Astrocyte of the cerebellum (primary cell): ENCODE measurements around the gene TXNDC8.

Experiments used
- DNase-seq: peaks from one replicate; pipeline ENCODE4 v3.0.0-alpha.2; 2011; ENCODE audit warnings: low read depth
- H3K4me3 ChIP-seq: 2 replicates; pipeline ENCODE4 v1.5.1; 2011; ENCODE audit warnings: mild to moderate bottlenecking, low read depth, low read length, moderate library complexity
- CTCF ChIP-seq: IDR thresholded peaks from 2 replicates; pipeline ENCODE4 v1.5.1; 2012; ENCODE audit warnings: low read length, low read depth, moderate library complexity, mild to moderate bottlenecking; ENCODE audit errors: missing control alignments
- in situ Hi-C: cut with HindIII; loops from 2 replicates; pipeline ENCODE4 v1.10.0; 2017; ENCODE audit warnings: low sequenced_read_pairs

Gene TXNDC8

GRCh38 chr9:110357505-110357904 is 19.8 kb upstream of the TXNDC8 start:
- no peak for TF ChIP-seq CTCF
- in situ Hi-C loops, result no loop called here
- H3K4me3 ChIP-seq, result no peak overlapping the region

GRCh38 chr9:110356639-110357395 is 19.2 kb upstream of the TXNDC8 start:
- in situ Hi-C loops, result no loop called here
- no peak for TF ChIP-seq CTCF
- no peak overlapping the region for H3K4me3 ChIP-seq
- no peak for DNase-seq

More at GRCh38 chr9:110357505-110357904, 19.8 kb upstream of the TXNDC8 start:
- no peak for DNase-seq

GRCh38 chr9:110355911-110356310 is 18.2 kb upstream of the TXNDC8 start:
- no peak overlapping the region for H3K4me3 ChIP-seq
- no peak for TF ChIP-seq CTCF
- in situ Hi-C loops, result no loop called here
- DNase-seq, result no peak

- DNase-seq, result peak; percentile 58
- TF ChIP-seq CTCF, result no peak
- no peak overlapping the region for H3K4me3 ChIP-seq
- in situ Hi-C loops, result no loop called here
Observed at GRCh38 chr9:110351009-110351467, 13.4 kb upstream of the TXNDC8 start.

DNA sequence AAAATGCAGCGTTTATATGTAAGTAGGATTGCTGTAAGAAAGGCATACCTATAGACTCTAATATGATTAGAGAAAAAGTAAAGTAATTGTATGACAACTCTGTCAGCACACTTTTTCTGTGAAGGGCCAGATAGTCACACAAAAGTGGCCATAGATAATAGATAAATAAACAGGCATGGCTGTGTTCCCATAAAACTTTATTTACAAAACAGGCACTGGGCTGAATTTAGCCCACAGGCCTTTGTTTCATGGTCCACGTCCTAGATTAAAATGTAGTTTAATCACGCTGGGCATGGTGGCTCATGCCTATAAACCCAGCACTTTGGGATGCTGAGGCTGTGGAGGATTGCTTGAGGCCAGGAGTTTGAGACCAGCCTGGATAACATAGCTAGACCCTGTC is 8.7 kb upstream of the TXNDC8 start:
- no peak overlapping the region for H3K4me3 ChIP-seq
- TF ChIP-seq CTCF, result no peak
- in situ Hi-C loops, result no loop called here
- DNase-seq, result no peak

GRCh38 chr9:110344821-110345220 is 7.2 kb upstream of the TXNDC8 start:
- no peak for DNase-seq
- no peak overlapping the region for H3K4me3 ChIP-seq
- in situ Hi-C loops, result no loop called here
- no peak for TF ChIP-seq CTCF
